Measurements from ENCODE around the gene C14orf132. TPM values are rescaled to one million over a fixed set of nuclear protein-coding genes. Genes with fewer than 3 reads are reported as not detected.

Gene C14orf132
- total and polyA plus RNA-seq, 2 donors (not counting 1 experiment from before 2014, with no cell fraction given), result 0.30 to 0.85 TPM

DNA sequence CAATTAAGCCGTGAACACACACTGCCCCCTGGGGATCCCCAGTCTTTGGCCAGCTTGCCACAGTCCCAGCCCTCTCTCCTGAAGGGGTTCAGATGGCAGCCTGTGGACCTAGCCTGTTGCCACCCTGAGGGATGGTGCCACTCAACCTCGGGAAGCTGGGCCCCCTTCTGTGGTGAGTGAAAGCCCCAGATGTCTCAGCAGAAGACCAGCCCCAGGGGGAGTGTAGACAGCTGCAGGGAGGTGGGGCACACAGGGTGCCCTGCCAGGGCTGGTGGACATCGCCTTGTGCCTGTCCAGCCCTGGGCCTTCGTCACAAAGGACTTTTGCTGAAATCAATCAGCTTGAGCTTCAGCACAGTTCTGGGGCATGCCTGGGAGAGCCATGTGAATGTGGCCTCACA is 32.4 kb downstream of the C14orf132 start:
- Mint-ChIP-seq H3K27me3 (peaks cover 12% of the 10 kb centered on the region), H3K4me3 (no peak overlapping the region), H3K4me1 (no peaks in the 10 kb centered on the region), H3K9me3 (ENCODE audit: insufficient read depth) (peaks cover 3% of the 10 kb centered on the region), H3K27ac (no peak overlapping the region)
- ATAC-seq (ENCODE audit: low read depth) (no peak), DNase-seq (no peak)
- no peaks in the 10 kb centered on the region for H3K4me1 ChIP-seq (ENCODE audit: control insufficient read depth in 2 of 2, insufficient read depth in 2 of 2, low read length in 2 of 2)
- no peak for TF ChIP-seq EZH2 (IDR thresholded peaks at IDR 0.05; ENCODE audit: borderline replicate concordance, insufficient read depth, low read depth, low read length, poor library complexity, severe bottlenecking)
- TF ChIP-seq CTCF (IDR thresholded peaks at IDR 0.05), result no peak
- H3K27ac ChIP-seq (ENCODE audit: low read length in 2 of 2), result no peak overlapping the region
- no peaks in the 10 kb centered on the region for H3K79me2 ChIP-seq (ENCODE audit: control insufficient read depth, insufficient read depth, low read length)
- no peaks in the 10 kb centered on the region for H3K36me3 ChIP-seq (replicated peaks in 1 of 2; ENCODE audit: control extremely low read depth in 1 of 2, control insufficient read depth in 1 of 2, extremely low read depth in 1 of 2, insufficient read depth in 2 of 2, low read length in 1 of 2)
- H4K20me1 ChIP-seq (ENCODE audit: control insufficient read depth, insufficient read depth, low read length, poor library complexity, severe bottlenecking), result no peaks in the 10 kb centered on the region
- H3K4me2 ChIP-seq (replicated peaks; ENCODE audit: low read depth, low read length, poor library complexity, severe bottlenecking), result no peak overlapping the region
- CTCF ChIA-PET, result no interaction called here
- POLR2A ChIA-PET, result no interaction called here
- H3K9me3 ChIP-seq (ENCODE audit: control extremely low read depth in 1 of 3, control insufficient read depth in 2 of 3, insufficient read depth in 1 of 3, low read length in 2 of 3), result peaks cover 0 to 5% (median 2%) of the 10 kb centered on the region in 3 donors
- no peak overlapping the region for H3K4me3 ChIP-seq (ENCODE audit: control extremely low read depth in 1 of 5, extremely low read depth in 1 of 5, insufficient read depth in 1 of 5, low read depth in 2 of 5, low read length in 4 of 5)
- intact Hi-C loops (cut with micrococcal nuclease), result no loop called here
- H2AFZ ChIP-seq (ENCODE audit: insufficient read depth, low read depth, low read length, poor library complexity, severe bottlenecking), result no peak overlapping the region
- H3K9ac ChIP-seq (ENCODE audit: low read length), result no peak overlapping the region
- WGBS (ENCODE audit: insufficient coverage), result 79% methylated on average over 4 of the region's 4 CpGs
- H3K27me3 ChIP-seq (replicated peaks in 1 of 4; ENCODE audit: control extremely low read depth in 1 of 4, control insufficient read depth in 3 of 4, insufficient read depth in 4 of 4, low read length in 3 of 4), result peaks cover 0 to 2% (median 0%) of the 10 kb centered on the region in 4 experiments

- Mint-ChIP-seq H3K9me3 (ENCODE audit: insufficient read depth) (peaks cover 3% of the 10 kb centered on the region), H3K27me3 (peaks cover 14% of the 10 kb centered on the region), H3K4me1 (no peaks in the 10 kb centered on the region), H3K4me3 (no peak overlapping the region), H3K27ac (no peak overlapping the region)
- 95% methylated on average over 8 of the region's 10 CpGs for WGBS (ENCODE audit: insufficient coverage)
- H3K9me3 ChIP-seq (ENCODE audit: control extremely low read depth in 1 of 3, control insufficient read depth in 2 of 3, insufficient read depth in 1 of 3, low read length in 2 of 3), result peaks cover 0 to 5% (median 2%) of the 10 kb centered on the region in 3 donors
- H3K27me3 ChIP-seq (replicated peaks in 1 of 4; ENCODE audit: control extremely low read depth in 1 of 4, control insufficient read depth in 3 of 4, insufficient read depth in 4 of 4, low read length in 3 of 4), result peaks cover 0 to 2% (median 0%) of the 10 kb centered on the region in 4 experiments
- intact Hi-C loops (cut with micrococcal nuclease), result no loop called here
- no peak overlapping the region for H3K9ac ChIP-seq (ENCODE audit: low read length)
- no peak overlapping the region for H3K4me3 ChIP-seq (ENCODE audit: control extremely low read depth in 1 of 5, extremely low read depth in 1 of 5, insufficient read depth in 1 of 5, low read depth in 2 of 5, low read length in 4 of 5)
- ChIA-PET CTCF (no interaction called here), POLR2A (no interaction called here)
- TF ChIP-seq CTCF (IDR thresholded peaks at IDR 0.05) (no peak), EZH2 (IDR thresholded peaks at IDR 0.05; ENCODE audit: borderline replicate concordance, insufficient read depth, low read depth, low read length, poor library complexity, severe bottlenecking) (no peak)
- no peaks in the 10 kb centered on the region for H3K36me3 ChIP-seq (replicated peaks in 1 of 2; ENCODE audit: control extremely low read depth in 1 of 2, control insufficient read depth in 1 of 2, extremely low read depth in 1 of 2, insufficient read depth in 2 of 2, low read length in 1 of 2)
- H2AFZ ChIP-seq (ENCODE audit: insufficient read depth, low read depth, low read length, poor library complexity, severe bottlenecking), result no peak overlapping the region
- ATAC-seq (ENCODE audit: low read depth) (no peak), DNase-seq (no peak)
- H3K27ac ChIP-seq (ENCODE audit: low read length in 2 of 2), result no peak overlapping the region
- H3K4me1 ChIP-seq (ENCODE audit: control insufficient read depth in 2 of 2, insufficient read depth in 2 of 2, low read length in 2 of 2), result no peaks in the 10 kb centered on the region
- H4K20me1 ChIP-seq (ENCODE audit: control insufficient read depth, insufficient read depth, low read length, poor library complexity, severe bottlenecking), result no peaks in the 10 kb centered on the region
- no peaks in the 10 kb centered on the region for H3K79me2 ChIP-seq (ENCODE audit: control insufficient read depth, insufficient read depth, low read length)
- no peak overlapping the region for H3K4me2 ChIP-seq (replicated peaks; ENCODE audit: low read depth, low read length, poor library complexity, severe bottlenecking)
Observed at GRCh38 chr14:96072076-96072475, 32.9 kb downstream of the C14orf132 start.

Measured in B cell (primary cell).